CD4-positive, alpha-beta T cell treated with Interleukin-4 for 1 hour (primary cell): ENCODE data around the gene SPINK2.

ENCODE experiments used
- DNase-seq, 2 donors: peaks; one replicate each; pipeline ENCODE4 v3.0.0-alpha.2; 2020 to 2022

Gene SPINK2, protein sequence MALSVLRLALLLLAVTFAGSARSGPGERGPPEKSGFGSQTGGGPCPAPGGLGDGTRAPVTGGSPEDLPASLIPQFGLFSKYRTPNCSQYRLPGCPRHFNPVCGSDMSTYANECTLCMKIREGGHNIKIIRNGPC

DNA sequence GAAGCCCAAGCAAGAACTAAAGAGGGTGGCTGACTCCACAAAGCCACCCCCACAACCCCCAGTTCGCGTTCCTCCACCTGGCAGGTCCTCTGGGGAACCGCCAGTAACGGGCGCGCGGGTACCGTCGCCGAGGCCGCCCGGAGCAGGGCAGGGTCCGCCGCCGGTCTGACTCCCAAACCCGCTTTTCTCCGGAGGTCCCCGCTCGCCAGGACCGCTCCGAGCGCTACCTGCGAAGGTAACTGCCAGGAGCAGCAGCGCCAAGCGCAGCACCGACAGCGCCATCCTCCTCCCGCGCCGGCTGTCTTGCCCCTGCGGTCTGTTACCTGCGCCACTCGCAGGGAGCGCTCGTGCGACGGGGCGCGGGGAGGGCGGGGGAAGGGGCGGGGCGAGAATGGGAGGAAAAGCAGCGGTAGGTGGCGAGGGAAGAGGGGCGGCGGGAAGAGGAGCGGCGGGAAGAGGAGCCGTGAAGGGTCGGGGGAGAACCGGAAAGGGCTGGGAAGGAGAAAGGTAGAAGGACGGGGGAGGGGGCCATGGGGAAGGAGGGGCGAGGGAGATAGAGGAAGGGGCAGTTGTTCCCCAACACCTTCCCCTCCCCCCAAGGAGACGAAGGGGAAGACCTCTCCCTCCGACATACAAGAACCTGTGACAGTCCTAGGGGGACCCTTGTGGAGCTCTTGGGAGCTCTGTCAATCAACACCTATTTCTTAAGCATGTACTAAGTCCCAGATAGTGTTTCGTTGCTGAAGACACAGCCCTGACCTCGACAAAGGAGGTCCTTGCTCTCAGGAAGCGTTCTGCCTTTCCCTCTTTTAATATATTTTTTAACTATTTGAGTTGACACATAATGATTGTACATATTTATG lies at the start of gene SPINK2:
TSS of gene SPINK2 (minus strand) at position 321 of the 863 bp plus-strand sequence. CDS start at position 282, 39 bp downstream.
- peak; percentile 63 to 72 for DNase-seq

DNA sequence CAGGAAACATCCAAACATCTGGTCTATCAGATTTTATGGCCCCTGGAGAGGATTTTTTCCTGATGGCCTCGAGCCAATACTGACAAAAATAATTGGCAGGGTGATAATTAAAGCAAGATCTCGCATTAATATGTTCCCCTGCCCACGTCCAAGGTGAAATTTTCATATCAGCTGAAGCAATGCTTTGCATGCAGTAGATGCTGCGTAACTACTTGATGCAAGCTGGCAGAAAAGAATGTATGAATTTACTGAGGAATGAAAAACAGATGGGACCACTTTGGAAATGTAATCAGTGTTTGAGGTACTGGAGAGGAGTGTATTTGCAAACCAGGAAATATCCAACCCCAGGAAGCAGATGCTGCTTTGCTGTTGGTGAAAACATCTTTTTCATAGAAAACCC lies 49.4 kb upstream of the SPINK2 start:
- no peak for DNase-seq

DNA sequence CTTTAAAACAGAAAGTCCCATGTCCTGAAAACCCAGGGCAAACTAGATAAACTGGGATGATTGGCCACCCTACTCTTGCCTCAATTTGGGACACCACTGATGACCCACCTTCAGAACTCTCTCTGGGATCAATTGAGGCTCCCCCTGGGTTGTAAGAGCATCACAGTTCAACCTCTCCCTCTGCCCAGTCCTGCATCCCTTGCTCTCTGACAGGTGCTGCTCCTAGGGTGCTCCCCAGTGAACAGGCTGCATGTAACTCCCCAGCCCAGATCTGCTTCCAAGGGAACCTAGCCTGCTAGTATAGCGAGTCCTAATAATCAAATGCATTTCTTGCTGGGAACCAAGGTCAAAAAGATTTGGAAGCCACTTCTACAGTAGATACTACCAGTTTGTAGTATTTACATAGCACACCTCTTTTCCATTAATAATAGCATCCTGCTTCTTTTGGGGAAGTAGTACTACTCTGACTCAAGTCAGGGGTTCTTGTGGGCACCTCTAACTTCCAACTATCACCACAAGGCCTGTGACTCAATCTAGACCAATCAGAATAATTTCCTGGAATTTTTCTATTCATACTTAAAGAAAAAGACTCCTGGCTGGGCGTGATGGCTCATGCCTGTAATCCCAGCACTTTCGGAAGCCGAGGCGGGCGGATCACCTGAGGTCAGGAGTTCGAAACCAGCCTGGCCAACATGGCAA lies 42.1 kb upstream of the SPINK2 start:
- no peak for DNase-seq

DNA sequence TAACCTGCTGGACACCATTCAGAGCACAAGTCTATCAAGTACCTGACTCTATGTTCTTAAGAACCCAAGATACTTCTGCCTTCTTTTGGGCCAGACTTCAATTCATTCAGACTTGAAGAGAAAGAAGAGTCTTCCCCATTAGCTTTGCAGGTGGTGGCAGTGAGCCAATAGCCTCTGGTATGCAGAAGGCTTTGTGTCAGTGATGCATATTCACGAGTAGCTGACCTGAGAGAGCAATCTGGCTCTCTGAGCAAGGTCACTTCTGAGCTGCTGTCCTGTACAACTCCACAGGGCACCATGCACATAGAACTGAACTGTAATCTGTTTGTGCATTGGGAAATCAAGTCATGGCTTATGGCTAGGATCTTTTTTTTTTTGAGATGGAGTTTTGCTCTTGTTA lies 39.9 kb upstream of the SPINK2 start:
- DNase-seq, result no peak

DNA sequence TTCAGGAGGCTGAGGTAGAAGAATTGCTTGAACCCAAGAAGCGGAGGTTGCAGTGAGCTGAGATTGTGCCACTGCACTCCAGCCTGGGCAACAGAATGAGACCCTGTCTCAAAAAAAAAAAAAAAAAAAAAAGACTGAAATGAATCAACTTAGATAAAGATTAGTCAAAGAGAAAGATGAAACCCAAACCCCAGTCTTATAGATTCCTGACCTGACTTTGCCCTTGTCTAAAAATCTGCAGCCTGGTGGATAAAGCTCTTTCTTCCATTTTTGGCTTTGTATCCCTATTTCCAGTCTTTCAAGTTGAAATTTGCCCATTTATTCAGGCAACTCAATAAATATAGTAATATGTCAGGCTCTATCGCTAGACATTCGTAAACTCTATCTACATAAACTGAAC lies 39.3 kb upstream of the SPINK2 start:
- DNase-seq, result no peak

DNA sequence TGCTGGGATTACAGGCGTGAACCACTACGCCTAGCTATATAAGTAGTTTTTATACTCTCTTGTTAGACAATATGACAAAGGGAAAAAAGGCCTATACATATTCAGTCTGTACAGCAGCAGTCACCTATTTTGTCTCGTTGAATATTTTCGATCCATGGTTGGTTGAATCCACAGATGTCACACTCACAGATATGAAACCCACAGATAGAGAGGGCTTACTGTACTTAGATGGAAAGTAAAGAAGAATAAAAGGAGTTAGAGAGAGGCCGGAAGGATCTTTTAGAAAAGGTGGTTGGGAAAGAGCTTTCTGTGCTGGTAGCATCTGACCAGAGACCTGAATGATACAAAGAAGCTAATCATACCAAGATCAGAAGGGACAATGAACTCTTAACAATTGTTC lies 38.3 kb upstream of the SPINK2 start:
- no peak for DNase-seq

DNA sequence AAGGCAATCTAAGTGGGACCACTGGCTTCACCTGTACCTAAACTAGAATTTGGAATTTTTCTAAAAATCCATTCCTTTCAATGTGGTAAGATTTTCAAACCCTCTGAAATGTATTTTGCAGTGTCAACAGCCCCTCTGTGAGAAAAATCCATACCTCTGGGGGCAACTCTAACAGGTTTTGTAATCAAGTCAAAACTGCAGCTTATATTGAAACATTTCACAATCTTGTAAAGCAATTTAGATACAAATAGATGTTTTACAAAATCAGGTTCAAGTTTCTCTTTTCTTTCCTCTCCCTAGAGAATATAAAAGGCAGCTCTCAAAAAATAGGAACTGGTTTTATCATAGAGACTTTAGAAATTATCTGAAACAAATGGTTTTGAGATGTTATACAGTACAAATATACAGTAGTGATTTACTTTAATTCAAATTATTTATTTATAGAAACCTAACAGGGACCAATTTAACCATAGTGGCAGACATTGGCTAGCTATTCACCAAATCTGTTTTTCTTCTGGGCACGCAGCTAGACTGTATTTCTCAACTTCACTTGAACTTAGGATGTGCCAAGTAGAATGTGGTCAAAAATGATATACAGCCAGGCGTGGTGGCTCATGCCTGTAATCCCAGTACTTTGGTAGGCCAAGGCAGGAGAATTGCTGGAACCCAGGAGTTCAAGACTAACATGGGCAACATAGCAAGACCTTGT lies 36.3 kb upstream of the SPINK2 start:
- no peak for DNase-seq

DNA sequence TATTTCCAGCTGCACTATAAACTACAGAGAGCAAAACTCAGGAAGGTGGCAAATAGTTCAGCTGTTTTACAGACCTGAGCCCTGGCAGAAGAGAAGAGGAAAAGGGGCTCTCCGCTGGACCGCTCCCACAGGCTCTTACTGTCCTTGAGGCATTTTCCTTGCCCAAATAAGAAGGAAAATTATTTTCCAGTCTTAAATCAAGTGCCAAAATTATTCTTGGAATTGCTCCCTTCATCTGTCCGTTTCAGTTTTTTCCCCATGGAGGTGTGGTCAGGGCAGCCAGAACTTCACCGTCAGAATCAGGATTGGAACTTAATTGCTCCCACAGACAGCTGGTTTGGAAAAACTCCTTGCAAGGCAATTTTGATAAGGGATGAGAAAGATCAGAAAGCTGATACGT lies 35.2 kb upstream of the SPINK2 start:
- DNase-seq, result no peak

DNA sequence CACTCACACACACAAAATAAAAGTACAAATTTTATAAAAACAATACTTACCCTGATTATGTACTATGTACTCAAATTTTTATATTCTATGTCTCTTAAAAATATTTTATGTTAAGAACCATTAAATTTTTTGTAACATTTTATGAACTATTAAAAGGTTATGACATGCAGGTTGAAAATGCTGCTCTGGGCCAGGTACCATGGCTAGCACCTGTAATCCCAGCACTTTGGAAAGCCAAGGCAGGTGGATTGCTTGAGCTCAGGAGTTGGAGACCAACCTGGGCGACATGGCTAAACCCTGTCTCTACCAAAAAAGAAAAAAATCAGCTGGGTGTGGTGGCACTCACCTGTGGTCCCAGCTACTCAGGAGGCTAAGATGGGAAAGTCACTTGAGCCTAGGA lies 29.4 kb upstream of the SPINK2 start:
- DNase-seq, result no peak

DNA sequence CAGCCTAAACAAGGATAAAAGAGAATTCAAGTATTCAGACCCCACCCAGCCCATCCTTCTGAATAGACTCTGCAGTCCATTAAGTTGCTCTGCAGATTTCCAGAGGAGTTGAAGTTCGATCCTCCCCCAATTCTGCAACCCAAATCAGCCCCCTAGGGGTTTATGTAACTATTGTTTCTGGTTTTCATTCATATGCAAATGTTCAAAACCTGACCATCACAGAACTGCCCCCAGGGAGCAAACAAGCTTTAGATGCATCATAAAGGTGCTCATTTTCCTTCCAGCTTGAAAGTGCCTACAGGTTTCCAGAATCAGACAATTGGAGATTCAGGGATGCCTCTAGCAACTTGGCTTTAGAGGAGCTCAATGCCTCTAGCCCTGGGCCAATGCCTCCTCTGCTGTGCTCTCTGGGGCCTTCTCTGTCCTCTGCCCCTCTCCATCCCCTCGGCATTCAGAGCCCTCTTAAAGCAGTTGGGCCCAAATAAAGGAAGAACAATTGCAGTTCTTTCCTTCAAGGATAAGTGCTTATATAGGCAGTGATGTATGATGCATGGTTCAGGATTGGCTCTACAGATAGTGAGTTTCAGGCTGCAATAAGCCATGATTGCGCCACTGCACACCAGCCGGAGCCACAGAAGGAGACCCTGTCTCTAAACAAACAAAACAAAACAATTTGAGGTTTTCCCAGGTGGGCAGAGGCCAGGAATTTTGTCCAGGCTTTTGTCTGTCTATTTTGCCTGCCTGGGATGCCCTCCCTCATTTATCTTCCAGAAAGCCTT lies 23.5 kb upstream of the SPINK2 start:
- no peak for DNase-seq

DNA sequence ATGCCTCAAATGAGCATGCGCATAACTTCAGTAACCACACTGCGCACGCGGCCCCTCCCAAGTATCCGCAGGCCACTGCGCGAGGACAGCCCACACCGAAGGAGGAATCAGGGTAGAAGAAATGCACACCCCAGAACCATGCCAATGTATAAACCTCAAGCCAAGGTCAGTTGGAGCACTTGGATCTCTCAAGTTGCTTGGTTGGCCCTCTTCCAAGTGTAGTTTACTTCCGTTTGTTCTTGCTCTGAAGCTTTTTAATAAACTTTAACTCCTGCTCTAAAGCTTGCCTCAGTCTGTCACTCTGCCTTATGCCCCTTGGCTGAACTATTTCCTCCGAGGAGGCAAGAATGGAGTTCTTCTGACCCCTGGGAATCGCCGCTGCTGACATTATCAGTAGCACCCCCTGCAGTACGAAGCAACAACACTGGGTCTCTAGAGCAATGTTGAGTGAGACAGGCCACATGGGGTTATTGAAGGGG lies 22.0 kb upstream of the SPINK2 start:
- no peak for DNase-seq

DNA sequence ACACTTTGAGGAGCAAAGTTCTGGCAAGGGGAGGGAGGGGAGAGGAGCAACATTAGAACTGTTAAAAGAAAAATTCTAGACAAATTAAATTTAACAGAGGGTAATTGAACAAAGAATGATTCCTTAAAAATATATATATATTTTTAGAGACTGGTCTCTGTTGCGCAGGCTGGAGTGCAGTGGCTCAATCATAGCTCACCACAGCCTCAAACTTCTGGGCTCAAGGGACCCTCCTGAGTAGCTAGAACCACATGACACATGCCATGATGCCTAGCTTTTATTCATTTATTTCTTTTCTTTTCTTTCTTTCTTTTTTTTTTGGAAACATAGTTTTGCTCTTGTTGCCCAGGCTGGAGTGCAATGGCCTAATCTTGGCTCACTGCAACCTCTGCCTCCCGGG lies 19.1 kb upstream of the SPINK2 start:
- no peak for DNase-seq

DNA sequence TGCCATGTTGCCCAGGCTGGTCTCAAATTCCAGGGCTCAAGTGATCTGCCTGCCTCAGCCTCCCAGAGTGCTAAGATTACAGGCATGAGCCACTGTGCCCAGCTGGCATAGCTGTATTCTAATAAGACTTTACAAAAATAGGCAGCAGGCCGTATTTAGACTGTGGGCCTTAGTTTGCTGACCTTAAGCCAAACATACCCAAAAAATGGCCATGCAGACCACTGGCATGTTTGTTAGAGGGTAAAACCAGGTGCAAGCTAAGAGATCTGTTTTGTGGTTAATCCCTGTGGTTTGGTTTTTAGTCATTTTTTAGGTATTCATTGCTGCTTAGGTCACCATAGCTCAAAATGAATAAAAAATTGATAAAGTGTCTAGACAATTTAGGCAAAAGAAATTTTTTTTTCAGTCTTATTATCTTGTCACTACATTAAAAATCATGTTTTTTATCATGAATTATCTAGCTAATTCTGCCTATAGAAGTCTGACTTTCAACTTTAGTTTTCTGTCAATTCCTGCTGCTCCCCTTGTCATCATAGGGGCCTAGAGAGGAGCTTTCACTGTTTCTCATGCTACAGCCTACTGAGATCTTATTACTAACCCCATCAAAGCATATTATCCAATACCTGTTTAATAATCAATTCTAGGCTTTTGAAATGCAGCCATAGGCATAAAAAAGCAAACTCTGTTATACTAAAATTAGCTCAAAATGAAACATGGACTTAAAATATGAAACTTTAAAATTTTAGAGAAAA lies 7.5 kb upstream of the SPINK2 start:
- no peak for DNase-seq

DNA sequence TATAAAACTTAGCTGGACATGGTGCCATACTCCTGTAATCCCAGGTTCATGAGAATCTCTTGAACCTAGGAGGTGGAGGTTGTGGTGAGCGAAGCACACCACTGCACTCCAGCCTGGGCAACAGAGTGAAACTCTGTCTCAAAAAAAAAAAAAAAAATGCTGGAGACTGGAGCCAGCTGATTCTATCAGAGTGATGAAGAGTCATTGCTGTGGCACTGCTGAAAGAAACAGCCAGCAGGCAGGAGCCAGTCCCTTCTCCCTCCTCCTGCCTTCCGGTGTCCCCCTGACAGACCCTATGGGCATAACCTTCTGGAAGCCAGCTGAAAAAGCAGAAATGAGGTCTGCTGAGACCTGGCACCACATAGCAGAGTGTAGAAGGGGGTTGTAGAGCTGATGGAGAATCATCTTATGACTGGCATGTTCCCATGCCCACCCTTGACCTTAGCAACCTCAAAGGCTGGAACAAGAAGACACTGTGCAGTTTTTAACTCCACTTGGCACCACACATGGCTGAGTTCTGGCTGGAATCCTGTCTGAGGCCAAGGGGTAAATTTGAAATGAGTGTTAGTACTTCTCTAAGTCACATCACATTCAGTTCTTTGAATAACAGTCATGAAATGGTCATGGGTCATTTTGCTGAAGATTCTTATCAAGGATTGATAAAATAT lies 2.6 kb upstream of the SPINK2 start:
- DNase-seq, result no peak

DNA sequence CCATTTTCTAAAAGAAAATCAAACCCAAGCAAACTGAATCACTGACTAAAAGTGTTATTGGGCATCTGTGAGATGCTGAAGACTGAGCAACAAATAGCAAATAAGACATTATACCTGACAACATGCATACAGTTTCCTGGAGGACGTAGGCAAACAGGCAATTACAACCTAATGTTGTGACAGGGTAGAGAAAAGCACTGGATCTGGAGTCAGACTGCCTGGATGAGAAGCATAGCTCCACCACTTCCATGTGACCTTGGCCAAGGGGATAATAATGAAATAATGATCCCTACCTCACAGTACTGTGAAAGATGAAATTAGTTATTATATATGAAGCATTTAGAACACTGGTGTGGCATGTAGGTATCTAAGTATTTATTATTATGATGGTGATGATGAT lies 2.7 kb downstream of the SPINK2 start:
- no peak for DNase-seq

DNA sequence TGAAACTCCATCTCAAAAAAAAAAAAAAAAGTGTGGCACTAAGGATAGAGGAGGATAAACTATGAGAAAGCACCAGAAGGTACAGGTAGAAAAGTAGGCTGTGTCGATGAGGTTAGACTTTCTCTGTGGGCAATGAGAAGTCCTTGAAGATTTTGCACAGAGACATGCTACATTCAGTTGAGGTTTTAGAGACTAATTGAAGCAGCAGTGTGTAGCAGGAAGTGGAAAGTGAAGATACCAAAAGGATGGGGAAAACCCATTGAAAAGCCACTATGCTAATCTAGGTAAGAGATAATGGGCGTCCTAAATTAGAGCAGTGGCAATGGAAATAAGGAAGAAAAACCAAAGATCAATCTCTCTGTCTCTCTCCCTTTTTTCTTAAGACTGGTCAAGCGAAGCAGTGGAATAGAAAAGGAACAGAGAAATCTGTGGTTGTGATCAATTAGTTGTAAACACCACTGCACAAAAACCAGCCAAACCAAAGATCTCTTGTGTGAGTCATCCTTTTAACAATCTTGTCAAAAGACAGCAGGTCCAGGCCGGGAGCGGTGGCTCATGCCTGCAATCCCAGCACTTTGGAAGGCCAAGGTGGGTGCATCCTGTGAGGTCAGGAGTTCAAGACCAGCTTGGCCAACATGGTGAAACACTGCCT lies 3.5 kb downstream of the SPINK2 start:
- peak in 1 of 2 donors; percentile 33 for DNase-seq

DNA sequence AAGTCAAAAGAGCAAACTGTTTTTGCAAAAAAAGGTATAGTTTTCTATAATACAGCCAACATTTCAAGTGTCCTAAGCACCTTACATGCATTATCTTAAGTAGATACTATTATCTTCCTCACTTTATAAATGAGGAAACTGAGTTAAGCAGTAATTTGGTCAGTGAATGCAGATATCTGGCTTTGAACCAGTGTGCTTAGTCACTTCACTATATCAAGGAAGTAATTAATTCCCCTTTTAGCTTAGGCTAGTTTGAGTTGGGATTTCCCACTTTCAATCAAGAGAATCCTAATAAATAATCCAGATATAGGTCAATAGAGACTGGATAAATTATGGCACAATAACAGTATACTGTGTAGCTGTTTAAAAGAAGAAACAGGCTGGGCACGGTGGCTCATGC lies 14.8 kb downstream of the SPINK2 start:
- no peak for DNase-seq

DNA sequence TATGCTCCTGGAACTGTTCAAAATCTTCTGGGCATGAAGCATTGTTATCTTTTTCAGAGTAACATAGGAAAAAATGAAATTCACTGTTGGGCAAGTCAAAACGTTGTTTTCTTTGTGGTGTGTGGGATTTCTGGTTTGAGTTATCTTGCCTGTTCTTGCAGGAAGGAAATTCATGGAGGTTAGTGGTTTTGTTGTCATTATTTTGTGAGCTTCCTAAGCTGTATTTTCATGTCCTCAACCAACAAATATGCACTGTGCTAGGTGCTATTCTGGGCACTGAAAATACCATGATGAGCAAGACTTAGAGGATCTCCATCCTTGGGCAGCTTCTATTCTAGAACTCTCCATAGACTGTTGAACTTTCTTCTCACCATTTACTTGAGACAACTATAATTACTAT lies 16.9 kb downstream of the SPINK2 start:
- DNase-seq, result no peak

DNA sequence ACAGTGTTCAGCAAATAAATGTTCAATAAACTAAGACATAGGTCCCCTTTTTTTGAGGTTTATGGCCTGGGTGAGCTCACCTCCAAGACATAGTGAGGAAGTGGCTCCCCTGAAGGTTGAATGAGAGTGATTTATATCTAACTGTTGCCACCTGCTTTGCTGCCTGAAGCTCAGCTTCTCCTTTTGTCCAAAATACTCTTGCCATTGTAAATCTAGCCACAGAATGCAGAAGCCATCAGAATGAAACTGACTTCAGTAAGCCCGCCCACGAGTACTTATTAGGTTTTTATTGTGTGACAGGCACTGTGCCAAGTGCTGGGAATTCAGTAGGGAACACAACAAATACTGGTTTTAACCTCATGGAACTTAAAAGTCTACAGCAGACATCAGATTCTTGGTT lies 18.0 kb downstream of the SPINK2 start:
- DNase-seq, result peak in 1 of 2 donors; percentile 10
